Neural progenitor cell (in vitro differentiated cells): Measurements from ENCODE around the gene NTRK3. TPM values are rescaled to one million over a fixed set of nuclear protein-coding genes. Genes with fewer than 3 reads are reported as not detected.

Experiments
- DNase-seq: peaks from one replicate; pipeline ENCODE4 v3.0.0-alpha.2; 2016; ENCODE audit warnings: low spot score
- H2AFZ ChIP-seq: fragments of 200-600 bp; sonication (generic); replicated peaks from 2 replicates; pipeline ENCODE4 v1.6.1; 2016; ENCODE audit warnings: antibody characterized with exemption
- H3F3A ChIP-seq: fragments of 200-600 bp; sonication (generic); 2 replicates; pipeline ENCODE4 v1.6.1; 2016; ENCODE audit warnings: antibody characterized with exemption, low read depth
- H3K27ac ChIP-seq: fragments of 200-600 bp; sonication (generic); 2 replicates; pipeline ENCODE4 v1.5.1; 2016; ENCODE audit warnings: mild to moderate bottlenecking
- H3K27me3 ChIP-seq: fragments of 200-600 bp; sonication (generic); 2 replicates; pipeline ENCODE4 v1.6.1; 2016; ENCODE audit warnings: mild to moderate bottlenecking, moderate library complexity
- H3K36me3 ChIP-seq: fragments of 200-600 bp; sonication (generic); 2 replicates; pipeline ENCODE4 v1.5.1; 2016
- H3K4me1 ChIP-seq: fragments of 200-600 bp; sonication (generic); 2 replicates; pipeline ENCODE4 v1.6.1; 2016; ENCODE audit warnings: mixed run types
- H3K4me2 ChIP-seq: fragments of 200-600 bp; sonication (generic); 2 replicates; pipeline ENCODE4 v1.6.1; 2016
- H3K4me3 ChIP-seq: fragments of 200-600 bp; sonication (generic); 2 replicates; pipeline ENCODE4 v1.5.1; 2016
- H3K79me2 ChIP-seq: fragments of 200-600 bp; sonication (generic); 2 replicates; pipeline ENCODE4 v1.6.1; 2016; ENCODE audit warnings: low read depth
- H3K9ac ChIP-seq: fragments of 200-600 bp; sonication (generic); 2 replicates; pipeline ENCODE4 v1.6.1; 2016
- H3K9me3 ChIP-seq: fragments of 200-600 bp; sonication (generic); 2 replicates; pipeline ENCODE4 v1.5.1; 2016; ENCODE audit warnings: low read depth
- H4K20me1 ChIP-seq: fragments of 200-600 bp; sonication (generic); 2 replicates; pipeline ENCODE4 v1.6.1; 2016; ENCODE audit warnings: low read depth
- H3K27ac Mint-ChIP-seq: 3 replicates; pipeline ENCODE4 v1.8.0; 2021; ENCODE audit warnings: mixed read lengths
- H3K27me3 Mint-ChIP-seq: 2 replicates; pipeline ENCODE4 v1.8.0; 2022; ENCODE audit warnings: low read depth, mild to moderate bottlenecking, inconsistent platforms, moderate library complexity, mixed read lengths; ENCODE audit not compliant: insufficient read depth
- H3K36me3 Mint-ChIP-seq: 3 replicates; pipeline ENCODE4 v1.8.0; 2021; ENCODE audit warnings: mixed read lengths
- H3K4me1 Mint-ChIP-seq: 3 replicates; pipeline ENCODE4 v1.8.0; 2021; ENCODE audit warnings: mixed read lengths
- H3K4me3 Mint-ChIP-seq: 3 replicates; pipeline ENCODE4 v1.8.0; 2021; ENCODE audit warnings: mild to moderate bottlenecking, moderate library complexity, mixed read lengths
- H3K9me3 Mint-ChIP-seq: 3 replicates; pipeline ENCODE4 v1.8.0; 2020; ENCODE audit warnings: mixed read lengths
- CTCF ChIP-seq: fragments of 200-600 bp; sonication (generic); IDR thresholded peaks from 2 replicates; pipeline ENCODE4 v1.5.1; 2017; ENCODE audit warnings: antibody characterized with exemption, mild to moderate bottlenecking
- EZH2 ChIP-seq: fragments of 200-600 bp; sonication (generic); IDR thresholded peaks from 2 replicates; pipeline ENCODE4 v1.6.1; 2017; ENCODE audit warnings: antibody characterized with exemption, mild to moderate bottlenecking, moderate library complexity
- EZH2phosphoT487 ChIP-seq: fragments of 200-600 bp; sonication (generic); IDR thresholded peaks from 2 replicates; pipeline ENCODE4 v1.6.1; 2017; ENCODE audit warnings: antibody characterized with exemption
- total RNA-seq: library from RNA; depleted of rRNA; stranded (reverse); fragments of >200 nt; gene quantifications from 2 replicates; pipeline ENCODE4 v1.2.3, GENCODE V29; 2015; ENCODE audit warnings: low replicate concordance

The NTRK3 gene
- total RNA-seq, 1 donor from 2014 or later: 2.0 TPM

- H3K27ac ChIP-seq: no peak overlapping the region
- Mint-ChIP-seq H3K4me3 (no peak overlapping the region), H3K27ac (no peak overlapping the region), H3K36me3 (peaks cover 3% of the 10 kb centered on the region), H3K4me1 (peaks cover 28% of the 10 kb centered on the region), H3K27me3 (no peaks in the 10 kb centered on the region), H3K9me3 (peaks cover 3% of the 10 kb centered on the region)
- no peaks in the 10 kb centered on the region for H4K20me1 ChIP-seq
- DNase-seq: no peak
- H3F3A ChIP-seq: peaks cover 9% of the 10 kb centered on the region
- TF ChIP-seq CTCF (no peak), EZH2phosphoT487 (no peak), EZH2 (no peak)
- no peak overlapping the region for H2AFZ ChIP-seq
- H3K9me3 ChIP-seq: no peaks in the 10 kb centered on the region
- H3K4me3 ChIP-seq: no peak overlapping the region
- no peak overlapping the region for H3K9ac ChIP-seq
- H3K27me3 ChIP-seq: no peaks in the 10 kb centered on the region
- no peaks in the 10 kb centered on the region for H3K79me2 ChIP-seq
- no peak overlapping the region for H3K4me2 ChIP-seq
- H3K36me3 ChIP-seq: no peaks in the 10 kb centered on the region
- peaks cover 14% of the 10 kb centered on the region for H3K4me1 ChIP-seq
These were observed 233.8 kb downstream of the NTRK3 start for GRCh38 chr15:88022716-88023115.

GRCh38 chr15:88021601-88022000, 234.9 kb downstream of the NTRK3 start:
- H3K36me3 Mint-ChIP-seq: peaks cover 2% of the 10 kb centered on the region
- no peak overlapping the region for H3K27ac Mint-ChIP-seq
- Histone ChIP-seq H2AFZ (no peak overlapping the region), H3K4me3 (no peak overlapping the region), H3F3A (peaks cover 9% of the 10 kb centered on the region), H3K9me3 (no peaks in the 10 kb centered on the region), H3K4me2 (no peak overlapping the region), H4K20me1 (no peaks in the 10 kb centered on the region), H3K36me3 (no peaks in the 10 kb centered on the region), H3K79me2 (no peaks in the 10 kb centered on the region), H3K27me3 (no peaks in the 10 kb centered on the region), H3K4me1 (peaks cover 14% of the 10 kb centered on the region), H3K9ac (no peak overlapping the region), H3K27ac (no peak overlapping the region)
- TF ChIP-seq EZH2phosphoT487 (no peak), EZH2 (no peak), CTCF (no peak)
- H3K4me3 Mint-ChIP-seq: no peak overlapping the region
- DNase-seq: no peak
- H3K4me1 Mint-ChIP-seq: peaks cover 32% of the 10 kb centered on the region
- peaks cover 3% of the 10 kb centered on the region for H3K9me3 Mint-ChIP-seq
- H3K27me3 Mint-ChIP-seq: no peaks in the 10 kb centered on the region

- no peaks in the 10 kb centered on the region for H3K79me2 ChIP-seq
- H3K4me1 ChIP-seq: peaks cover 22% of the 10 kb centered on the region
- TF ChIP-seq EZH2: no peak
- no peak for TF ChIP-seq EZH2phosphoT487
- TF ChIP-seq CTCF: no peak
- Mint-ChIP-seq H3K36me3 (no peaks in the 10 kb centered on the region), H3K4me3 (no peak overlapping the region), H3K27ac (no peak overlapping the region), H3K9me3 (no peaks in the 10 kb centered on the region), H3K4me1 (peaks cover 40% of the 10 kb centered on the region), H3K27me3 (no peaks in the 10 kb centered on the region)
- no peak overlapping the region for H2AFZ ChIP-seq
- no peaks in the 10 kb centered on the region for H3K36me3 ChIP-seq
- no peaks in the 10 kb centered on the region for H3K27me3 ChIP-seq
- peaks cover 9% of the 10 kb centered on the region for H3F3A ChIP-seq
- no peak overlapping the region for H3K4me2 ChIP-seq
- DNase-seq: no peak
- no peak overlapping the region for H3K9ac ChIP-seq
- H3K4me3 ChIP-seq: no peak overlapping the region
- no peaks in the 10 kb centered on the region for H4K20me1 ChIP-seq
- H3K27ac ChIP-seq: no peak overlapping the region
- no peaks in the 10 kb centered on the region for H3K9me3 ChIP-seq
These were observed 235.7 kb downstream of the NTRK3 start for GRCh38 chr15:88020806-88021205.
